DND-41 (cell line): ENCODE data around the gene PRRX1.

ENCODE experiments used
- ATAC-seq: fragments of 200-7000 bp; cut with Tn5 transposase; 3 replicates; pipeline ENCODE4 v1.9.1; 2021; ENCODE audit warnings: low read depth; ENCODE audit not compliant: insufficient read depth
- DNase-seq: peaks from one replicate; pipeline ENCODE4 v3.0.0-alpha.2; 2020
- H2AFZ ChIP-seq: 2 replicates; pipeline ENCODE4 v1.6.0; 2012; ENCODE audit warnings: low read depth, low read length
- H3K27ac ChIP-seq: 2 replicates; pipeline ENCODE4 v1.5.1; 2012; ENCODE audit warnings: low read length, inconsistent platforms
- H3K27me3 ChIP-seq: fragments of 200-600 bp; sonication (generic); 2 replicates; pipeline ENCODE4 v1.6.0; 2012; ENCODE audit warnings: low read length, mild to moderate bottlenecking, inconsistent platforms; ENCODE audit not compliant: insufficient read depth, poor library complexity
- H3K36me3 ChIP-seq: 2 replicates; pipeline ENCODE4 v1.5.1; 2012; ENCODE audit warnings: low read length, inconsistent platforms; ENCODE audit not compliant: insufficient read depth
- H3K4me1 ChIP-seq: 2 replicates; pipeline ENCODE4 v1.5.1; 2012; ENCODE audit warnings: mild to moderate bottlenecking, low read length; ENCODE audit not compliant: insufficient read depth
- H3K4me2 ChIP-seq: 2 replicates; pipeline ENCODE4 v1.6.0; 2012; ENCODE audit warnings: mild to moderate bottlenecking, moderate library complexity, low read length, inconsistent platforms; ENCODE audit not compliant: insufficient read depth
- H3K4me3 ChIP-seq, 2 experiments: fragments of 200-600 bp in 1 of 2; shearing (Covaris generic) in 1 of 2; 2 replicates each; pipeline ENCODE4 v1.5.1; 2012 to 2016; ENCODE audit warnings: inconsistent platforms in 2 of 2, low read length in 2 of 2, mild to moderate bottlenecking in 2 of 2, low read depth in 1 of 2, moderate library complexity in 1 of 2
- H3K79me2 ChIP-seq: 2 replicates; pipeline ENCODE4 v1.6.0; 2012; ENCODE audit warnings: low read length, inconsistent platforms; ENCODE audit not compliant: insufficient read depth
- H3K9ac ChIP-seq: 2 replicates; pipeline ENCODE4 v1.6.0; 2012; ENCODE audit warnings: low read depth, mild to moderate bottlenecking, inconsistent platforms, low read length, moderate library complexity
- H3K9me3 ChIP-seq: 2 replicates; pipeline ENCODE4 v1.5.1; 2012; ENCODE audit warnings: low read length, moderate library complexity, mild to moderate bottlenecking, inconsistent platforms; ENCODE audit not compliant: insufficient read depth, severe bottlenecking
- H4K20me1 ChIP-seq: 2 replicates; pipeline ENCODE4 v1.6.0; 2012; ENCODE audit warnings: low read length; ENCODE audit not compliant: insufficient read depth
- EZH2 ChIP-seq: IDR thresholded peaks from 3 replicates; pipeline ENCODE4 v1.6.1; 2012; ENCODE audit warnings: borderline replicate concordance, low read depth, mild to moderate bottlenecking, moderate library complexity, low read length, inconsistent platforms; ENCODE audit not compliant: severe bottlenecking
- TF ChIP-seq, protein P1 (sequence below): IDR thresholded peaks from 2 replicates; pipeline ENCODE4 v1.5.1; 2012; ENCODE audit warnings: borderline replicate concordance, low read length, moderate library complexity, mild to moderate bottlenecking; ENCODE audit not compliant: poor library complexity, severe bottlenecking; ENCODE audit errors: extremely low read depth

The PRRX1 gene

GRCh38 chr1:170660871-170661645, 2.9 kb upstream of the PRRX1 start:
- DNase-seq (no peak), ATAC-seq (no peak)
- H3K9ac ChIP-seq, result no peak overlapping the region
- no peaks in the 10 kb centered on the region for H3K36me3 ChIP-seq
- H3K4me1 ChIP-seq, result peaks cover 17% of the 10 kb centered on the region
- no peaks in the 10 kb centered on the region for H4K20me1 ChIP-seq
- no peak overlapping the region for H3K27ac ChIP-seq
- H3K27me3 ChIP-seq, result no peaks in the 10 kb centered on the region
- no peak overlapping the region for H3K4me2 ChIP-seq
- TF ChIP-seq EZH2, result no peak
- TF ChIP-seq, protein P1, sequence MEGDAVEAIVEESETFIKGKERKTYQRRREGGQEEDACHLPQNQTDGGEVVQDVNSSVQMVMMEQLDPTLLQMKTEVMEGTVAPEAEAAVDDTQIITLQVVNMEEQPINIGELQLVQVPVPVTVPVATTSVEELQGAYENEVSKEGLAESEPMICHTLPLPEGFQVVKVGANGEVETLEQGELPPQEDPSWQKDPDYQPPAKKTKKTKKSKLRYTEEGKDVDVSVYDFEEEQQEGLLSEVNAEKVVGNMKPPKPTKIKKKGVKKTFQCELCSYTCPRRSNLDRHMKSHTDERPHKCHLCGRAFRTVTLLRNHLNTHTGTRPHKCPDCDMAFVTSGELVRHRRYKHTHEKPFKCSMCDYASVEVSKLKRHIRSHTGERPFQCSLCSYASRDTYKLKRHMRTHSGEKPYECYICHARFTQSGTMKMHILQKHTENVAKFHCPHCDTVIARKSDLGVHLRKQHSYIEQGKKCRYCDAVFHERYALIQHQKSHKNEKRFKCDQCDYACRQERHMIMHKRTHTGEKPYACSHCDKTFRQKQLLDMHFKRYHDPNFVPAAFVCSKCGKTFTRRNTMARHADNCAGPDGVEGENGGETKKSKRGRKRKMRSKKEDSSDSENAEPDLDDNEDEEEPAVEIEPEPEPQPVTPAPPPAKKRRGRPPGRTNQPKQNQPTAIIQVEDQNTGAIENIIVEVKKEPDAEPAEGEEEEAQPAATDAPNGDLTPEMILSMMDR, result no peak
- no peaks in the 10 kb centered on the region for H3K9me3 ChIP-seq
- no peak overlapping the region for H2AFZ ChIP-seq
- H3K79me2 ChIP-seq, result no peaks in the 10 kb centered on the region
- H3K4me3 ChIP-seq, result no peak overlapping the region

GRCh38 chr1:170661646-170662411, 2.1 kb upstream of the PRRX1 start:
- Histone ChIP-seq H3K9me3 (no peaks in the 10 kb centered on the region), H3K4me3 (no peak overlapping the region), H3K4me1 (peaks cover 9% of the 10 kb centered on the region), H3K79me2 (no peaks in the 10 kb centered on the region), H3K27me3 (no peaks in the 10 kb centered on the region), H2AFZ (no peak overlapping the region), H3K27ac (no peak overlapping the region), H3K36me3 (no peaks in the 10 kb centered on the region), H3K4me2 (no peak overlapping the region), H4K20me1 (no peaks in the 10 kb centered on the region), H3K9ac (no peak overlapping the region)
- no peak for ATAC-seq
- DNase-seq, result no peak
- TF ChIP-seq, protein P1, result no peak
- TF ChIP-seq EZH2, result no peak

GRCh38 chr1:170662561-170663403, 1.1 kb upstream of the PRRX1 start:
- TF ChIP-seq EZH2, result no peak
- TF ChIP-seq, protein P1, result no peak
- Histone ChIP-seq H4K20me1 (no peaks in the 10 kb centered on the region), H3K4me3 (no peak overlapping the region), H2AFZ (no peak overlapping the region), H3K27me3 (no peaks in the 10 kb centered on the region), H3K27ac (no peak overlapping the region), H3K4me1 (no peaks in the 10 kb centered on the region), H3K4me2 (no peak overlapping the region), H3K9me3 (no peaks in the 10 kb centered on the region), H3K79me2 (no peaks in the 10 kb centered on the region), H3K9ac (no peak overlapping the region), H3K36me3 (no peaks in the 10 kb centered on the region)
- no peak for DNase-seq
- ATAC-seq, result no peak; the same call in 2 of the 3 replicates
